ENCODE results near the gene HYAL1. TPM values are rescaled to one million over a fixed set of nuclear protein-coding genes. Genes with fewer than 3 reads are reported as not detected.

The HYAL1 gene
- total RNA-seq, 1 donor from 2014 or later: 0.22 TPM

DNA sequence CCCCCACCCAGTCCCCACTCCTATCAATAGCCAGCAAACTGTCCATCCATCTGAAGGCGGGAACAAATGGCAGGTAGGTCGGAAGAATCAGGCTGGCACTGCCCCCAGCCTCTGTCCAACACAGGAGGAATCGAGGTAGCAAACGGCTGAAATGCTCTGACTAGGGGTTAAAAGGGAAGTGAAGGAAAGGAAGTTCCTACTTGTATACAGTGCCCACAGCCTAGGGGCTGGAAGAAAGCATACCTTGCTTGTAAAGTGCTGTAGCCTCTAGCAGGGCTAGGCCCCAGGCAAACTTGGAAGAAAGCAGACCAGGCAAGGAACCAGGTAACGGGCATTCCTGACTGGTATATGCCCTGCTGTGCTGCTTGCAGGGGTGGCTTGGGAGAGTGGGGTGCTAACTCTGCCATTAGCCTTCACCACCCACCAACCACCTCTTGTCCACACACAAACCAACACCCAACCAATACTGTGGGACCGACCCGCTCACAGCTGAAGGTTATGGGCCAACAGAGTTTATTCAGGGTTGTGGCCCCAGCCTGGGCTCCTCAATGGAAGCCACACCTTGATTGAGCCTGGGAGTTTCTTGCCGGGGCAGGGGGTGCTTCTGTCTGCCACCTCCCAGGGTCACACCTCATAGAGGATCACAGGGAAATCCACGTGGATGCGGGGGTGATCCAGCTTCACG is 22.3 kb upstream of the HYAL1 start:
- Mint-ChIP-seq H3K36me3 (ENCODE audit: low read depth) (peaks cover 2% of the 10 kb centered on the region), H3K9me3 (ENCODE audit: low read depth) (no peaks in the 10 kb centered on the region), H3K27ac (ENCODE audit: unreplicated experiment) (no peak overlapping the region), H3K27me3 (ENCODE audit: low read depth) (no peaks in the 10 kb centered on the region), H3K4me1 (ENCODE audit: low read depth) (peaks cover 31% of the 10 kb centered on the region), H3K4me3 (ENCODE audit: unreplicated experiment) (no peak overlapping the region)
- DNase-seq (ENCODE audit: low spot score): no peak
- TF ChIP-seq, protein P1, sequence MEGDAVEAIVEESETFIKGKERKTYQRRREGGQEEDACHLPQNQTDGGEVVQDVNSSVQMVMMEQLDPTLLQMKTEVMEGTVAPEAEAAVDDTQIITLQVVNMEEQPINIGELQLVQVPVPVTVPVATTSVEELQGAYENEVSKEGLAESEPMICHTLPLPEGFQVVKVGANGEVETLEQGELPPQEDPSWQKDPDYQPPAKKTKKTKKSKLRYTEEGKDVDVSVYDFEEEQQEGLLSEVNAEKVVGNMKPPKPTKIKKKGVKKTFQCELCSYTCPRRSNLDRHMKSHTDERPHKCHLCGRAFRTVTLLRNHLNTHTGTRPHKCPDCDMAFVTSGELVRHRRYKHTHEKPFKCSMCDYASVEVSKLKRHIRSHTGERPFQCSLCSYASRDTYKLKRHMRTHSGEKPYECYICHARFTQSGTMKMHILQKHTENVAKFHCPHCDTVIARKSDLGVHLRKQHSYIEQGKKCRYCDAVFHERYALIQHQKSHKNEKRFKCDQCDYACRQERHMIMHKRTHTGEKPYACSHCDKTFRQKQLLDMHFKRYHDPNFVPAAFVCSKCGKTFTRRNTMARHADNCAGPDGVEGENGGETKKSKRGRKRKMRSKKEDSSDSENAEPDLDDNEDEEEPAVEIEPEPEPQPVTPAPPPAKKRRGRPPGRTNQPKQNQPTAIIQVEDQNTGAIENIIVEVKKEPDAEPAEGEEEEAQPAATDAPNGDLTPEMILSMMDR (IDR thresholded peaks at IDR 0.05): no peak

DNA sequence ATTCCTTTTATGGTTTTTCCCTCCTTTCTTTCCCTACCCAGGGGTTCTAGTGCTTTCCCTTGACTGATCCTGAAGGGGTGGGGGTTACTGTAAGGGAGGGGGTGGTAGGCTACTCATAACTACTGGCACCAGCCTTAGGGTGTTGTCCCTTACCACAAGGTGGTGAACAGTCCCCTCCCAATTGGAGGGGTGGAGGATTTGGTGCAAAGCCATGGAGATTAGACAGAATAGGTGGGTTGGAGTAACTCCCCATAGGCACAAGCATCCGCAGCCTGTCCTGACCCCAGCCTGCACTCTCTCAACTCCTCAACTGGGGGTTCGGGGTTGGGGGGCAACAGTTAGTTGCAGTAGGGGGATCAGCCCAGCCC is 21.7 kb upstream of the HYAL1 start:
- Mint-ChIP-seq H3K4me3 (ENCODE audit: unreplicated experiment) (no peak overlapping the region), H3K27me3 (ENCODE audit: low read depth) (no peaks in the 10 kb centered on the region), H3K27ac (ENCODE audit: unreplicated experiment) (no peak overlapping the region), H3K4me1 (ENCODE audit: low read depth) (peaks cover 37% of the 10 kb centered on the region), H3K36me3 (ENCODE audit: low read depth) (no peaks in the 10 kb centered on the region), H3K9me3 (ENCODE audit: low read depth) (no peaks in the 10 kb centered on the region)
- DNase-seq (ENCODE audit: low spot score): no peak
- TF ChIP-seq, protein P1 (IDR thresholded peaks at IDR 0.05): no peak

DNA sequence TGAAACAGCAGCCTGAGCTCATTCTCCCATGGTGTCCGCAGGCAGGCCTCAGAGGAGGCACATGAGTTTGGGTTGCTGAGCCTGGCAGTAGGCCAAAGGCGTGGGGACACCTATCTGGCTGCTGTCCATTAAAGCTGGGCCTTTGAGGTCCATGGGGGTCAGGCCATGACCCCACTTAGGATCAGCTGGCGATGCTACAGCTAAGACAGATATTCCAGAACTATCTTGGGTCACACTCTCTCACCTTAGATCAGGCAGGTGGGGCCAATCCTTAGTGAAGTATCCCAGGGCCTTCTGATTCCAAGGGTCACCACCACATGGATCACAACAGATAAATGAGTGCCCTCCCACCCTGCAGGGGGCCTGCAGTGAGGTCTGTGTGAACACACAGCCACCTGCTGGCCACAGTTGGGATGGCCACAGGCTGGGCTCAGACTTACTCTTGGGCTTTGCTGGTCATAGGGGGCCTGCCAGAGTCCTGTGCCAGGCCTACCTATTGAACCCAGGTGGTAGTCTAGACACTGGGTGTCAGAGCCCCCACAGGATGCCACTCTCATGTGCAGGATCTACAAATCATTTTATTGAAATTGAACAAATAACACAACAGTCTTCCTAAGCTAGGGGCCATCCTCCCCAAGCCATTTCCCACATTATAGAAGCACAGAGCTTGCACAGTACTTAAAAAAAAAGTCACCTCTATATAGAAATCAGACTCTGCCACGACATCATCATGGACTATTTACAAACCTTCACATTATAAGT is 21.2 kb upstream of the HYAL1 start:
- Mint-ChIP-seq H3K4me3 (ENCODE audit: unreplicated experiment) (no peak overlapping the region), H3K9me3 (ENCODE audit: low read depth) (no peaks in the 10 kb centered on the region), H3K27me3 (ENCODE audit: low read depth) (no peaks in the 10 kb centered on the region), H3K36me3 (ENCODE audit: low read depth) (no peaks in the 10 kb centered on the region), H3K4me1 (ENCODE audit: low read depth) (peaks cover 42% of the 10 kb centered on the region), H3K27ac (ENCODE audit: unreplicated experiment) (no peak overlapping the region)
- DNase-seq (ENCODE audit: low spot score): no peak
- TF ChIP-seq, protein P1 (IDR thresholded peaks at IDR 0.05): peak; percentile 86

DNA sequence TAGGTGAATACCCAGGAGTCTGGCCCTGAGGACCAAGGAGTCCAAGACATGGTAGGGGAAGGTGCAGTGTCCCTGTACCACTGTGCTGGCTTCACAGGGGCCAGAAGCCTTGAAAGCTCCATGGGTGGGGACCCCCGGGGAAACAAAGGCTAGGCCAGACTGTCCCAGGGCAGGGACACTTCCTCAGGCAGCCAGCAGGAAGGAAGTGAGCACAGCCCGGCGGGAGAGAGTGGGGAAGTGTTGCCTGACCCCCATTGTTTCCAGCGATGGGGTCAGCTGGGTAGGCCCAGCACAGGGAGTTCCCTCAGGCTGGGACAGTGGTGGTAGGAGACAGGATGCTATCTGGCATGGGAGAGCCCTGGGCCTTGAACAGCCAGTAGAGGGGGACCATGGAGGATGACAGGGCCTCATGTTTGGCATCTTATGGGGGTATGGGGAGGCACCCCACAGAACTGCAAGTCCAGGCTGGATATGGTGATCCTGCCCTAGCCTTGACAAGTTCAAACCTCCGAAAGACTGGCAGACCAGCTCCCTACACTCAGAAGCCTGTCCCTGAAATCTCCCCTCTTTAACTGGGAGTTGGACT is 20.3 kb upstream of the HYAL1 start:
- Mint-ChIP-seq H3K36me3 (ENCODE audit: low read depth) (no peaks in the 10 kb centered on the region), H3K9me3 (ENCODE audit: low read depth) (no peaks in the 10 kb centered on the region), H3K4me1 (ENCODE audit: low read depth) (peaks cover 48% of the 10 kb centered on the region), H3K27me3 (ENCODE audit: low read depth) (no peaks in the 10 kb centered on the region), H3K4me3 (ENCODE audit: unreplicated experiment) (no peak overlapping the region), H3K27ac (ENCODE audit: unreplicated experiment) (no peak overlapping the region)
- TF ChIP-seq, protein P1 (IDR thresholded peaks at IDR 0.05): no peak
- DNase-seq (ENCODE audit: low spot score): no peak

DNA sequence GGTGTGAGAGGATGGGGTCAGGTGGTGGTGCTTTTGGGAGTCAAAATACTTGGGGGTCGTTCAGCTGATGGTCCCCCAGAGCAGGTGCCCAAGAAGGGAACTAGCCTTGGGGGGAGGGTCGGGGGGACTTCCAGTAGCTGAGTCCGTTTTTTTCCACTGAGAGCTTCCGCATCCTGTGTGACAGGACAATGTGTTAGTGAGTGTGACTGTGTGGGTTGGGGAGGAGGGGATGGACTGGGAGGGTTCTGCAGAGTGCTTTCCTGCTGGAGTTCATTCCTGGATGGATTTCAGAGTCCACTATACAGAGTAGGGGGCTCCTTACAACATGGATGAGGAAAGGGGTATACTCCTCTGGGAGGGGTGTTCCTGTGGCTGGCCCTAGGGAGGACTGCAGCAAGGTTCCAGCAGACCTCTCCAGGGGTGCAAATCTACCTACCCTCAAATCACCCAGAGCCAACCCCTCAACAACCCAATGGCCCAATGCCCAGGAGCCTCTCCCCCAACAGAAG is 19.8 kb upstream of the HYAL1 start:
- H3K4me1 Mint-ChIP-seq (ENCODE audit: low read depth): peaks cover 48% of the 10 kb centered on the region
- peaks cover 2% of the 10 kb centered on the region for H3K36me3 Mint-ChIP-seq (ENCODE audit: low read depth)
- TF ChIP-seq, protein P1 (IDR thresholded peaks at IDR 0.05): no peak
- no peak overlapping the region for H3K27ac Mint-ChIP-seq (ENCODE audit: unreplicated experiment)
- no peaks in the 10 kb centered on the region for H3K9me3 Mint-ChIP-seq (ENCODE audit: low read depth)
- no peak for DNase-seq (ENCODE audit: low spot score)
- no peaks in the 10 kb centered on the region for H3K27me3 Mint-ChIP-seq (ENCODE audit: low read depth)
- H3K4me3 Mint-ChIP-seq (ENCODE audit: unreplicated experiment): no peak overlapping the region

Data from chondrocyte (in vitro differentiated cells).